ENCODE results near the gene TXNRD2. TPM values are rescaled to one million over a fixed set of nuclear protein-coding genes. Genes with fewer than 3 reads are reported as not detected.
A peak's percentile ranks its signal among the peaks of the same experiment; 100 is the strongest.

Gene TXNRD2
- total RNA-seq, 4 donors from 2014 or later = 19.5 to 34.5 (median 25.6) TPM

- peaks cover 46 to 69% of the 10 kb centered on the region in 2 donors for H3K4me1 ChIP-seq
- no peak overlapping the region for H3K4me3 ChIP-seq (replicated peaks in 1 of 3)
- 92 to 93% methylated on average over 2 of the region's 2 CpGs for WGBS, 2 donors
- H3K36me3 ChIP-seq = peaks cover 10 to 14% of the 10 kb centered on the region in 2 donors
- no peak for DNase-seq
- H3K9me3 ChIP-seq = no peaks in the 10 kb centered on the region
- H3K27ac ChIP-seq = peak overlapping the region in 1 of 3 donors; percentile 85
- TF ChIP-seq, protein P1, sequence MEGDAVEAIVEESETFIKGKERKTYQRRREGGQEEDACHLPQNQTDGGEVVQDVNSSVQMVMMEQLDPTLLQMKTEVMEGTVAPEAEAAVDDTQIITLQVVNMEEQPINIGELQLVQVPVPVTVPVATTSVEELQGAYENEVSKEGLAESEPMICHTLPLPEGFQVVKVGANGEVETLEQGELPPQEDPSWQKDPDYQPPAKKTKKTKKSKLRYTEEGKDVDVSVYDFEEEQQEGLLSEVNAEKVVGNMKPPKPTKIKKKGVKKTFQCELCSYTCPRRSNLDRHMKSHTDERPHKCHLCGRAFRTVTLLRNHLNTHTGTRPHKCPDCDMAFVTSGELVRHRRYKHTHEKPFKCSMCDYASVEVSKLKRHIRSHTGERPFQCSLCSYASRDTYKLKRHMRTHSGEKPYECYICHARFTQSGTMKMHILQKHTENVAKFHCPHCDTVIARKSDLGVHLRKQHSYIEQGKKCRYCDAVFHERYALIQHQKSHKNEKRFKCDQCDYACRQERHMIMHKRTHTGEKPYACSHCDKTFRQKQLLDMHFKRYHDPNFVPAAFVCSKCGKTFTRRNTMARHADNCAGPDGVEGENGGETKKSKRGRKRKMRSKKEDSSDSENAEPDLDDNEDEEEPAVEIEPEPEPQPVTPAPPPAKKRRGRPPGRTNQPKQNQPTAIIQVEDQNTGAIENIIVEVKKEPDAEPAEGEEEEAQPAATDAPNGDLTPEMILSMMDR (IDR thresholded peaks at IDR 0.05) = no peak
- no peaks in the 10 kb centered on the region for H3K27me3 ChIP-seq
- intact Hi-C loops (cut with DNase I) = no loop called here
Observed at GRCh38 chr22:19847345-19847632, 94.3 kb downstream of the TXNRD2 start.

- peak overlapping the region in 1 of 3 donors; percentile 85 for H3K27ac ChIP-seq
- no peak for DNase-seq
- 94 to 95% methylated on average over 8 to 9 of the region's 9 CpGs for WGBS, 2 donors
- no peaks in the 10 kb centered on the region for H3K9me3 ChIP-seq
- no peaks in the 10 kb centered on the region for H3K27me3 ChIP-seq
- TF ChIP-seq, protein P1 (IDR thresholded peaks at IDR 0.05) = no peak
- TF ChIP-seq POLR2A (IDR thresholded peaks at IDR 0.05) = no peak
- no peak overlapping the region for H3K4me3 ChIP-seq (replicated peaks in 1 of 3)
- intact Hi-C loops (cut with DNase I) = no loop called here
- H3K4me1 ChIP-seq = peaks cover 44 to 69% of the 10 kb centered on the region in 2 donors
- H3K36me3 ChIP-seq = peaks cover 7 to 10% of the 10 kb centered on the region in 2 donors
Observed at GRCh38 chr22:19846620-19847344, 94.8 kb downstream of the TXNRD2 start.

DNA sequence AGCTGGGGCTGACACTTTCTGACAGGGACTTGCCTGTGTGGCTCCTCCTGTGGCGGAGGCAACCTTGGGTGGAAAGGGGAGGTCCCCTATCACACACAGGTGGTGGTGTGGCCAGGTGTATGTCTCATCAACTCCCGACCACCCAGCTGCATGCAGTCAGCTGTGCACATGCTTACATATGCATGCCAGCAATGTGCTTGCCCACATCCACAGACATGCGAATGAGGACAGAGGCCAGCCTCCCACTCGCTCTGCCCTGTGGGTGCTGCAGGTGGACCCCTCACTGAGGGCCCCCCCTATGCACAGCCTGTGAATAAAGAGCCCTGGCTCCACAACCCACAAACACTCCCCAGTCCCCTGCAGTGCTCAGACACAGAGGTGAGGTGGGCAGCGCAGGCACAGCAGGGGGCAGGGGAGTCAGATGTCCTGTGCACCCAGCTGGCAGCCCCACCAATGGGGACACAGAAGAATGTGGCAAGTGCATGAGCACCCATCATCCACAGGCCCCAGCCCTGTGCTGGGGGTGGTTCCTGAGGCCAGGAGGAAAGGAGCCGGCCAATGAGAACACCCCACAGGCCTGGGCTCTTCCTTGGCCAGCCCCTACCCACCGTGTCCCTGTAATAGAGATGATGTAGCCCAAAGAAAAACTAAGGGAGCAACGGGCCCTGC is 96.4 kb downstream of the TXNRD2 start:
- Histone ChIP-seq H3K9me3 (no peaks in the 10 kb centered on the region), H3K4me1 (peaks cover 33 to 57% of the 10 kb centered on the region in 2 donors), H3K27ac (no peak overlapping the region), H3K36me3 (no peaks in the 10 kb centered on the region), H3K4me3 (replicated peaks in 1 of 3) (no peak overlapping the region), H3K27me3 (no peaks in the 10 kb centered on the region)
- 63 to 67% methylated on average over 5 of the region's 8 CpGs for WGBS, 2 donors
- no peak for DNase-seq
- intact Hi-C loops (cut with DNase I) = no loop called here
- TF ChIP-seq POLR2A (IDR thresholded peaks at IDR 0.05) = no peak
- TF ChIP-seq, protein P1 (IDR thresholded peaks at IDR 0.05) = no peak

- TF ChIP-seq, protein P1 (IDR thresholded peaks at IDR 0.05) = no peak
- TF ChIP-seq POLR2A (IDR thresholded peaks at IDR 0.05) = no peak
- intact Hi-C loops (cut with DNase I) = no loop called here
- Histone ChIP-seq H3K36me3 (no peaks in the 10 kb centered on the region), H3K4me3 (replicated peaks in 1 of 3) (no peak overlapping the region), H3K27me3 (no peaks in the 10 kb centered on the region), H3K9me3 (no peaks in the 10 kb centered on the region), H3K4me1 (peaks cover 28 to 52% of the 10 kb centered on the region in 2 donors), H3K27ac (peak overlapping the region in 2 of 3 donors; percentile 30 to 60)
- WGBS, 2 donors = 74 to 80% methylated on average over 3 to 15 of the region's 18 CpGs
- DNase-seq = peak; percentile 32 to 35
Observed at GRCh38 chr22:19844377-19845053, 97.1 kb downstream of the TXNRD2 start.

Measured in thyroid gland (tissue), 4 donors.